C4-2B (cell line): ENCODE measurements around the gene CCDC28A.

Source experiments
- ZFX ChIP-seq: fragments of 450-650 bp; IDR thresholded peaks from 2 replicates; pipeline ENCODE4 v1.6.1; 2017
- TF ChIP-seq, protein P1 (sequence below): fragments of 450-650 bp; conservative IDR thresholded peaks from 2 replicates; pipeline ENCODE4 v1.5.1; 2017; ENCODE audit warnings: mild to moderate bottlenecking

- TF ChIP-seq, protein P1, sequence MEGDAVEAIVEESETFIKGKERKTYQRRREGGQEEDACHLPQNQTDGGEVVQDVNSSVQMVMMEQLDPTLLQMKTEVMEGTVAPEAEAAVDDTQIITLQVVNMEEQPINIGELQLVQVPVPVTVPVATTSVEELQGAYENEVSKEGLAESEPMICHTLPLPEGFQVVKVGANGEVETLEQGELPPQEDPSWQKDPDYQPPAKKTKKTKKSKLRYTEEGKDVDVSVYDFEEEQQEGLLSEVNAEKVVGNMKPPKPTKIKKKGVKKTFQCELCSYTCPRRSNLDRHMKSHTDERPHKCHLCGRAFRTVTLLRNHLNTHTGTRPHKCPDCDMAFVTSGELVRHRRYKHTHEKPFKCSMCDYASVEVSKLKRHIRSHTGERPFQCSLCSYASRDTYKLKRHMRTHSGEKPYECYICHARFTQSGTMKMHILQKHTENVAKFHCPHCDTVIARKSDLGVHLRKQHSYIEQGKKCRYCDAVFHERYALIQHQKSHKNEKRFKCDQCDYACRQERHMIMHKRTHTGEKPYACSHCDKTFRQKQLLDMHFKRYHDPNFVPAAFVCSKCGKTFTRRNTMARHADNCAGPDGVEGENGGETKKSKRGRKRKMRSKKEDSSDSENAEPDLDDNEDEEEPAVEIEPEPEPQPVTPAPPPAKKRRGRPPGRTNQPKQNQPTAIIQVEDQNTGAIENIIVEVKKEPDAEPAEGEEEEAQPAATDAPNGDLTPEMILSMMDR = peak; percentile 74
- TF ChIP-seq ZFX = no peak
Observed at GRCh38 chr6:138765896-138766655, 7.5 kb upstream of the CCDC28A start.
